ENCODE results near the gene CORO7.

The CORO7 gene

DNA sequence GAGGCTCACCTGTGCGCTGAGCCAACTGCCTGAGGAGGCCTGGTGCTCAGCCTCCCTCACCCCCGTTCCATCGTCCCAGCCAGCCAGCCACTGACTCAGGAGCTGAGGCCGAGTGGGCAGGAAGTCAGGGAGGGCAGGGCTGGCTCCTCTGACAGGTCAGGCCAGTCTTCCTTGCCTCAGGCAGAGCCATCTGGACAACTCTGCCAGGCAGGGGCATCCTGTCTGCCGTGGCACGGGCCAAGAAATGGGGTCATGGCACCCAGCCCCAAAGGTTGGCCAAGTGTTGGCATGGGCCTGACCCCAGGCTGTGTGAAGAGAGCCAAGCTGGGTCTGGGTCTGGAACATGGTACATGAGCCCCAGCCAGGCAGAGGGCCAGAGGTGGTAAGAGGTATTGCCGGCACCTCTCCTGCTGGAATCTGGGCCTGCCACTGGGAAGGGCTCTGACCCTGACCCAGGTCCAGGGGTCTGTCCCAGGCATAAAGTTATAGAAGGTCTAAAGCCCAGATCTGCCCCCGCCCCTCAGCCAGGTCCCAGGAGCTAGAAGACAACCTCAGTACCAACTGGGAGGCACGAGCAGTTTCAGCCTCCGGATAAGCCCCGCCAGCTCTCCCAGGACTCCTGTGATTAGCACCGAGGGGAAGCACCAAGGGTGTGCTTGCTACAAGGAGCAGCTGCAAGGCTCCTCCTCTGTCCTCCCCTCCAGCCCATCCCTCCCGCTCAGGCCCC lies 47.2 kb downstream of the CORO7 start:
- no peak for DNase-seq

DNA sequence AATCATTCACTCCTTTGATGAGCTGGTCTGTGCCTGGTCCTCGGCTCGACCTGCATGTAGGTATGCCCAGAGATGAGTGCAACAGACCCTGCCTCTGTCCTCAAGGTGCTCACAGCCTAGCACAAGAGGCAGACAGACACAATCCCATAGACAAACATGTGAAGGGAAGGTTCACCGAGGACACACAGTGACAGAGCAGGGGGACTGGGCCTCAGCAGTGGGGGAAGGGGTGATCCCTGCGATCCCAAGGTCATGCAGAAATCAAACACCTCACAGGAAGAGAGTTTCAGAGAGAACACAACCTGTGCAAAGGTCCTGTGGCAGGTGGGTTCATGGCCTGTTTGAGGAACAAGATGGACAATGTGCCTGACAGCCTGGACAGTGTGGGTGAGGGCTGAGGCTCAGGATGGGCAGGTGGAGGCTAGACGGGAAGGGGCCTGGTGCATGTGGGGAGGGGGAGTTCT lies 49.0 kb downstream of the CORO7 start:
- DNase-seq: no peak

- DNase-seq: no peak
Measured at GRCh38 chr16:4366016-4366415, 50.4 kb downstream of the CORO7 start.

- DNase-seq: no peak
Measured at GRCh38 chr16:4365615-4366014, 50.8 kb downstream of the CORO7 start.

DNA sequence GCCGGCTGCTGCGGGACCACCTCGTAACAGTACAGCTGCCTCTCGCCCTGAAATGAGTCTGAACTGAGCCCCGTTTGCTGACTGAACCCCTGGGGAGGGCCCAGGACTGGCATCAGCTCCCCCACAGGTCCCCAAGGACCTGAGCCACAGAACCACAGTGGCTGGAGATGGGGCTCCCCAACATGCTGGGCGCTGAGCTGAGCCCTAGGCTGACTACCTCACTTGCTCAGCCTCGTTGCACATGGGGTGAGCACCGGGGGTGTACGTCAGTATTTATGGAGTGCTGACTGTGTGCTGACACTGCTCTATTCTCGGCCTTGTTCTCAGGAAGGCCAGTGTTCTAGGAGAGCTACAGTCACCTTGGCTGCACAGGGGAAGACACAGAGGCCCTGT lies 51.4 kb downstream of the CORO7 start:
- DNase-seq: no peak

DNA sequence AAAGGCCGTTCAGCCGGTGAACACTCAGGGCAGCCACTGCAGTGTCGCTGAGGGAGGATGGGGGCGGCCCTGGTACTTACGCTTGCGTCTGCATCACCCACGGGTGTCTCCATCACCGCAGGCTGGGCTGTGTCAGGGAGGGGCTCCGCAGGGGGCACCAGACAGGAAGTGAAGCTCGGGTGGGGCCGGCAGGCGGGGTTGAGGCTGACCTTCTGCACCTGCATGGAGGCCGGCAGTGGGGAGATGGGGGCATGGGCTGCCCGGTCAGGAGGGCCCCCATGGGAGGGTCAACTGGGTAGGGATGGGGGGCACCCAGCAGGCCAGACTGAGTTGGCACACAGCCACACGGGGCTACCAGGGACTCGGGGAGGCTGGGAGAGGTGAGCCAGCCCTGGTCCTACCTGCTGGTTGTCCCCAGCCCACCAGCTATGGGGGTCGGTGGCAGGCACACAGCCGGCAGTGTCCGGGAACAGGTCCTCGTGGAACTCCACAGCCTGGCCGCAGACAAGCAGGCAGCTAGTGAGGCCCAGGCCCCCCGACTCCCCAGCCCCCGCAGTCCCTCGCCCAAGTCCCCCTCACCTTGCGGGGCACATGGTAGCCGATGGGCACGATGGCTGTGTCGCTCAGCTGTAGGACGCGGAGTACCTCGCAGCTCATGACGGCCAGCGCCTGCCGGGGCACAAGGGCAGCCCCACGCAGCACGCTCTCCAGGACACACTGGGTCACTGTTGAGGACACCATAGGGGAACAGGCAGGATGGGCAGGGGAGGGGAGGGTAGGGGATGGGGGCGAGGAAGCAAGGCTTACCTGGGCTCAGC lies 52.0 kb downstream of the CORO7 start:
- DNase-seq: no peak

DNA sequence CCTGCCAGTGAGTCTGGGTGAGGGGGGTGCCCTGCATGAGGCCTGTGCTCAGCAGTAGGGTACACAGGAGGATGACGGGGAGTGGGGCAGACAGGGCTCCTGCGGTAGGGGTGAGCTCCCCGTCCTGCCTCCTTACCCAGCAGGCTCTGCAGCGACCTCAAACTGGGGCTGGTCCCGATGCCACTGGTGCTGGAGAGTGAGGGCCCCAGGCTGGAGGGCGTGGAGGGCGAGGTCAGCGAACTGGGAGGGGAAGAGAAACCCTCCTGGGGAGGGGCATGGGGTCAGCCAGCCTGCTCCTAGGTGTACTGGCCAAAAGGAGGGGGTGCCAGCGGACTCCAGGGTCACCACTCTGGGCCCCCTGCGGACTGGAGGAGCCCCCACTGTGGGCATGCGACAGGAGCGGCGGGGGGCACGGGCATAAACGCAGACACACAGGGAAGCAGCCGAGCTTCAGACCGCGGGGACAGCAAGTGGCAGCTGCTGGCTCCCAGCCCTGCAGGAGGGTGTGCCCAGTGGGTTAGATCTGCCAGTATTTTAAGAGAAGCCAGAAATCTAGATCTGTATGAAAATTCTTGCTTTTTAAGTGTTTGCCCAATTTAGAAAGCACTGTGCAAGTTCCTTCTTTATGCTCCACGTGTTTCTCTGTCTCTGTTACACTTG lies 53.8 kb downstream of the CORO7 start:
- no peak for DNase-seq

- no peak for DNase-seq
Measured at GRCh38 chr16:4361944-4362311, 54.5 kb downstream of the CORO7 start.

DNA sequence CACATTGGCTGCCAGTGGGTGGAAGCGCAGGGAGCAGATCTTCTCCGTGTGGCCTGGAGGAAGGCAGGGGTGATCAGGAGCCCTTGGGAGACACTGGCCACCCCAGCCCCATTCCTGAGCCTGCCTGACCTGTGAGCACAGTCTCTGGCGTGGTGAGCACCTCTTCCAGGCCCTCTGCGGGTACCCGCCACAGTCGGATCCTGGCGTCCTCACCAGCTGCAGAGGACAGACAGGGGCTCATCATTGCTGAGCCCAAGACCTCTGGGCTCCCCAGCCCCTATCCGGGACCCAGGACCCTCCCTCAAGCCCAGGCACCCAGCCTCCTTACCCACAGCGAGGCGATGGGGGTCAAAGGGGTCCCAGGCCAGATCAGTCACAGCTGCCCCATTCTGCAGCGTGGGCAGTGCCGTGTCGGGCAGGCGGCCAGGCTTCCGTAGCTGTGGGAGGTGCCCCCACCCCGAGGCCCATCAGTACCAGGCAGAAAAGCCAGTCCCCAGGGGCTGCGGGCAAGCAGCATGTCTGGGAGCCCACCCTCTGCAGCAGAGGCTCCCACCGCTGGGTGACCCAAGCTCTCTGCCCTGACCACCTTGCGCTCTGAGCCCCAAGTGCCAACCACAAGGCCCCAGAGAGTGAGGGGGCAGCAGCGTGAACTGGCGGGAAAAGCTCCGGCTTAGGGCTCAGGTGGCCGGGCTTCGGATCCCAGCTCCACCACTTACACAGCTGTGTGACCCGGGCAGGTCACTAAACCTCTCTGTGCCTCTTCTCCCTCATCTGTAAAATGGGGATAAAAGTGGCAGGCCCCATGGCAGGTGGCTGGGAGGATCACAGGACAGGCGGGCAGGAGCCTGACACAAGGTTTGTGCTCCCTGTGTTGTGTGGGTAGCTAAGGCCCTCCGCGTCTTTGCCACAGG lies 55.1 kb downstream of the CORO7 start:
- no peak for DNase-seq

DNA sequence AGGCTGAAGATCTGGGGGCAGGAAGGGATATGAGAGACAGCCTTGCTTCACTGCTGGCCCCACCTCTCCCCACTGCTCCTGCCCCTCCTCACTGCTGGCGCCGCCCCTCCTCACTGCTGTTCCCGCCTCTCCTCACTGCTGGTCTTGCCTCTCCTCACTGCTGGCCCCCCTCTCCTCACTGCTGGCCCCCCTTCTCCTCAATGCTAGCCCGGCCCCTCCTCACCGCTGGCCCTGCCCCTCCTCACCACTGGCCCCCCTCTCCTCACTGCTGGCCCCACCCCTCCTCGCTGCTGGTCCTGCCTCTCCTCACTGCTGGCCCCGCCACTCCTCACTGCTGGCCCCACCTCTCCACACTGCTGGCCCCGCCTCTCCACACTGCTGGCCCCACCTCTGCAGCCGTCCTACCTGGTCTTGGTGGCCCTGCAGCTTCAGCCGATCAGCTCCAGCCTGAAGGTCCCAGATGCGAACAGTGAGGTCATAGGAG lies 55.8 kb downstream of the CORO7 start:
- no peak for DNase-seq

GRCh38 chr16:4359914-4360313 lies 56.5 kb downstream of the CORO7 start:
- no peak for DNase-seq

DNA sequence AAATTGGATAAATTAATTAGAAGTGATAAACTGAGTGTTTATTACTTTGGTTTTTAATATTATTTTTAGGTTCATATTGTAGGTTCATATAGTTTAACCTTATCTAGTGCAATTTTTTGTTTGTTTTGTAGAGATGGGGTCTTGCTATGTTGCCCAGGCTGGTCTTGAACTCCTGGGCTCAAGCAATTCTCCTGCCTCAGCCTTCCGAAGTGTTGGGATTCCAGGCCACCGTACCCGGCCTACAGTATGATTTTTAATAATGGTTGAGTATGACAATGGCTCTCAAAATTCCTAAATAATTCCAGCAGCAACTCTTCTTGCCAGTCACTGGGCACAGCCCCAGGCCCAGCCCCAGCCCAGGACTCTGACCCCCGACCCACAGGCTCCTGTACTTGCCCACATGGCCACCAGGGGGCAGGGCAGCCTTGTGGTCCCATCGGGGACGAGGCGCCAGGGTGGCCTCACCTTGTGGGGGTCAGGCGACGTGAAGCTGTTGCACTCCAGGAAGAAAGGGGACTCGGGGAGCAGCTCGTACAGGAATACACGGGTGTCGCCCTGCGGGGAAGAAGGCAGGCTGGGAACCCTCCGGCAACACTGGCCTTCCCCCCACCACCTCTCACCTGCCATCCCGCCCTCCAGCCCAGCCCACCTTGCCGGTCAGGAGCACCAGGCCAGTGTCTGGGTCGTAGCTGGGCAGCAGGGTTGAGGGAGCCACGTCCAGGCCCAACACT lies 57.4 kb downstream of the CORO7 start:
- no peak for DNase-seq

DNA sequence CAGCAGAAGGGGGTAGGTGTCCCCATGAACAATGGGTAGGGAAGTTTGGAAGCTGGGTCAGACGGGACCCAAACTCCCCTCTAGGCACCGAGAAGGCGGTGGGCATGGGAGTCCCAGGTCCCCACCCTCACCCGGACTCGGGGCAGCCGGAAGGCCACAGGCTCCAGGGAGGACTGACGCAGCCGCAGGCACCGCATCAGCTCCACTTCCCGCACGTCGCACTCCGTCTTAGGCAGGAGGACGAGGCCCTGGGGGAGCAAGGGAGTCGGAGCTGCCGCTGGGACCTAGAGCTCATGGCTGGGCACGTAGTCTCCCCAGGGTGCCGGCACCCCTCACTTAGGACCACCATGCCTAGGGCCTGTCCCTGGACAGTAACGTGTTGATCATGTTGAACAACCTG lies 58.2 kb downstream of the CORO7 start:
- no peak for DNase-seq

DNA sequence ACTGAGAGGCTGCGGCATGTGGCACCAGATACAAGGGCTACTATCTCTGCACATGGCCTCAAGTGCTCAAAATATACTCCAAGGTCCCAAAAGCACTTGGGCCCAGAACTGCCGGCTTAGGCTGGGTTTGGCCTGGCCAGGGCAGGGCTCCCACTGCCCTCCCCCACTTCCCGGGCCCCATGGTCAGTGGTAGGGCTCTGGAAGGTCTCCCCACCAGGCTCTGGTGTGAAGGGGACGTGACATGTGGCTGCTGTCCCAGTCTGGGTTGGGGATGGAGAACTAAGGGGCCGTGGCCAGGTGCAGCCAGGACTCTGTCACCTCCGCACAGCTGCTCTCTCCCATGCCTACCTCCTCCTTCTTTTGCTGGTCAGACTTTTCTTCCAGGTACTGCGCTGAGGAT lies 59.6 kb downstream of the CORO7 start:
- DNase-seq: no peak

DNA sequence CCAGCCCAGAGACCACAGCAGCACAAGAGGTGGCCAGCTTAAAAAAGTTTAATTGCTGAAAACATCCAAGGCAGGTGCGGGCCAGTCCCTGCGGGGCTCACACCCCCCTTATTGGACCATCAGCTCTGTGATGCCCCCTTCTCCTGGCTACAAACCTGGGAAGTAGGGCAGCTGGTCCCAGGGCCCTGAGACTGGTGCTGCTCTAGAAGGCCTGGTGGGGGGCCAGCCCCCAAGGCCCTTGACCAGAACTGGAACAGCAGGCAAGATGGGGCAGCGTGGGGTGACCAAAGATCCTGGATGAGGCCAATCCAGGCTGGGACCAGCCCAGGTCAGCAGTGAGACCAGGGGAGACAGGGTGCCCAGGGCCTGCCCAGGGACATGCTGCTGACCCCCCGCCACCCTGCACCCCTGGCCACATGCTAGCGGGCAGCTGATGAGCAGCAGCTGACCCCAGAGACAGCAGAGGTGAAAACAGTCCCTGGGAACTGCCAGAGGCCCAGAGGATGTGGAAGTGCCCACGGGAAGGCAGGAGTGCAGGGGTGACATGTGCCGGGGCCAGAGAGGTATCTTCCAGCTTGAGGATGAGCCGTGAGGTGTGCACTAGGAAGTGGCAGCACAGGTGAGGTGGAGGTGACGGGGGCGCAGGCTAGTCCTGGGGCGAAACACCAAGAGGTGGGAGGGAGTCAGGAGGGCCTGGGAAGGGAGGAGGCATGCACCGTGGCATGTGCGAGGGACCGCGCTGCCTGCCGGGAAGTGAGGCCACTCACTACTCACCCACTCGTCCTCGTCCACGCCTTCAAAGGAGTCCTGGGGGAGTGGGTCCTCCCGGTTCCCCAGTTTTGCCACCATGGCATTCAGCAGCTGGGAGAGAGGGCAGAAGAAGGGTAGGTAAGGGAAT lies 61.6 kb downstream of the CORO7 start:
- no peak for DNase-seq

DNA sequence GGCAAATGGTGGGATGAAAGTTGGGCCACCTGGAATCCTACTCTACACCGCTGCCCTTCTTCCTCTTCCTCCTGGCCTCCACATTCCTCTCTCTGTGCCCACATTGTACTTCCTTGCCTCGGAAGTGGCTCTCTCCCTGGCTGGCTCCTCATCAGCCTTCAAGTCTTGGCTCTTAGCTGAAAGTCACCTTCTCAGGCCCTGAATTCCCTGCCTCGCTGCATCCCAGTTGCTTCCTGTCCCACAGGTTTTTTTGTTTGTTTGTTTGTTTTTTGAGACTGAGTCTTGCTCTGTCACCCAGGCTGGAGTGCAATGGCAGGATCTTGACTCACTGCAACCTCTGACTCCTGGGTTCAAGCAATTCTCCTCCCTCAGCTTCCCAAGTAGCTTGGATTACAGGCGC lies 62.7 kb downstream of the CORO7 start:
- DNase-seq: no peak

GRCh38 chr16:4352843-4353242 lies 63.6 kb downstream of the CORO7 start:
- DNase-seq: no peak

GRCh38 chr16:4351880-4352279 lies 64.5 kb downstream of the CORO7 start:
- no peak for DNase-seq

DNA sequence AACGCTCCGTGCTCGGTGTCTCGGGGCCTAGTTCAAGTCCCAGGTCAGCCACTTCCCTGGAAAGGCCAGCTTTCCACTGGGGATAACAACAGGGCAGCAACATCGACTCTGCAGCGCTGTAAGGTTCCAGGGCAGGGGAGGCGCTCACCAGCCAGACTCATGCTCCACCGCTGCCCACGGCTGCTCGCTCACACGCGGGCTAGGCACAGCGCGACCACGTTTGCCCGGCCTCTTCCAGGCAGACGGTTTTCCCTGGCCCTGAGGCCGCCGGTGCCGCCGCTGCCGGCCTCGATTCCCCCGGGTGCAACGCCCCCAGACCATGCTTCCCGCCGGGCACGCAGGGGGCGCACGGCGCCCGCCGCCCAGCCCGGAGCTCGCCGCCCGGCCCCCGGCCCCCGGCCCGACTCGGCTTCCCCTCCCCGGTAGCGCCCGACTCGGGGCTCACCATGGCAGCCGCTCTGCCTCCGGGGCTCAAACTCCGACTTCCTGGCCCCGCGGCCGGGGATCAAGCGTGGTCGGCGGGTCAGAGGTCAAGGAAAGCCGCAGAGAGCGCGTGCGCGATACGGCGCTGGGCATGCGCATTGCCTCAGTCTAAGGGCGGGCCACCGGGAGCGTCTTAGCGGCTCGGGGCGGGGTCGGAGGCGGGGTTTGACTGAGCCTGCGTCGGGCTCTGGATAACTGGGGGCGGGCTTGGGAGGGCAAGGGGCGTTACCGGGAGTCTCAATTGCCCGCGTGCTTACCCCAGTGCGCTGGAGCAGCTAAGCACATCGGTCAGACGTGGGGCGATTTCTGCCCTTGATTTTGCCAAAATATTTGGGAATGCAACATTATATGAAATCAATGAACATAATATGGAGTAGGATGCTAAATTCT lies 65.4 kb downstream of the CORO7 start, which contains the start of gene PAM16:
Gene PAM16, minus strand, starts transcription at position 535 of the 873 bp plus-strand sequence. Its CDS starts 87 bp downstream, at position 448.
- peak; percentile 91 to 92 for DNase-seq

GRCh38 chr16:4350365-4350786 lies 66.0 kb downstream of the CORO7 start:
- no peak for DNase-seq

Measured in AML-193 (cell line).